ENCODE results near the gene TRNAU1AP. TPM values are rescaled to one million over a fixed set of nuclear protein-coding genes. Genes with fewer than 3 reads are reported as not detected.
A peak's percentile ranks its signal among the peaks of the same experiment; 100 is the strongest.

Gene TRNAU1AP
- total and polyA plus RNA-seq, 8 donors, result 6.2 to 112 (median 23.4) TPM

- DNase-seq, result no peak
- intact Hi-C loops (cut with DNase I; ENCODE audit: low total_unique reads), result loop anchor here (5.0 kb wide), 1 partner anchor 86 kb away; no protein-coding TSS in a partner anchor
- H3K4me1 ChIP-seq, result peaks cover 12 to 44% (median 23%) of the 10 kb centered on the region in 4 donors
- H3K4me3 ChIP-seq, result no peak overlapping the region
- H3K27ac ChIP-seq, result peak overlapping the region in 2 of 5 donors; percentile 84 to 92
- H3K9me3 ChIP-seq, result no peaks in the 10 kb centered on the region
- H3K36me3 ChIP-seq, result peaks cover 19 to 45% (median 40%) of the 10 kb centered on the region in 4 donors
- no peaks in the 10 kb centered on the region for H3K27me3 ChIP-seq
- TF ChIP-seq CTCF (IDR thresholded peaks at IDR 0.05) (no peak), EP300 (IDR thresholded peaks at IDR 0.05) (no peak), POLR2A (IDR thresholded peaks at IDR 0.05) (no peak), POLR2AphosphoS5 (IDR thresholded peaks at IDR 0.05) (no peak)
- 78 to 96% (median 82%) methylated on average over 1 of the region's 1 CpG for WGBS, 5 donors
These were observed 36.3 kb upstream of the TRNAU1AP start for GRCh38 chr1:28516518-28516956.

DNA sequence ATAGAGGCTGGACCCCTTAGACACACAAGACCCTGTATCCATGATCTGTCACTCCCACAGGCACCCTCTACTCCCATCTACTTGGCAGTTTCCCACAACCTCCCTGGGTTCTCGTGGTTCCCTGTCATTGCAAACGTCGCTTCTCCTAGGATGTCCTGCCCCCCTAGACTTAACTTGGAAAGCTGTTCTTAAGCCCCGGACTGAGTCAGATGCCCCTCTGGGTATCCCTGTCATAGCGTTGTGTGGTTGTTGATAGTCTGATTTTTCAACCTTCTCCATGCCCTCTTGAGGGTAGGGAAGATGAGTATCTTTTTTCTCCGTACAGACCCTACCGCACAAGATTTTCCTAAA lies 35.3 kb upstream of the TRNAU1AP start:
- TF ChIP-seq EP300 (IDR thresholded peaks at IDR 0.05), result no peak
- no peak for TF ChIP-seq POLR2AphosphoS5 (IDR thresholded peaks at IDR 0.05)
- TF ChIP-seq POLR2A (IDR thresholded peaks at IDR 0.05), result no peak
- TF ChIP-seq CTCF (IDR thresholded peaks at IDR 0.05), result no peak
- Histone ChIP-seq H3K4me1 (peaks cover 12 to 33% (median 19%) of the 10 kb centered on the region in 4 donors), H3K27ac (peak overlapping the region in 4 of 5 donors; percentile 79 to 92 (median 88)), H3K36me3 (peaks cover 14 to 35% (median 29%) of the 10 kb centered on the region in 4 donors), H3K27me3 (no peaks in the 10 kb centered on the region), H3K4me3 (peak overlapping the region; percentile 64 to 74 (median 70)), H3K9me3 (no peaks in the 10 kb centered on the region)
- intact Hi-C loops (cut with DNase I; ENCODE audit: low total_unique reads), result loop anchor here (5.0 kb wide), 1 partner anchor 85 kb away; no protein-coding TSS in a partner anchor
- WGBS, 5 donors, result 8 to 12% (median 9%) methylated on average over 7 of the region's 7 CpGs
- DNase-seq, result no peak

GRCh38 chr1:28518000-28518744 lies 34.7 kb upstream of the TRNAU1AP start:
- intact Hi-C loops (cut with DNase I; ENCODE audit: low total_unique reads), result loop anchor here (5.0 kb wide), 1 partner anchor 84 kb away; no protein-coding TSS in a partner anchor
- peak; percentile 92 to 96 for DNase-seq
- Histone ChIP-seq H3K27ac (peak overlapping the region; percentile 79 to 97 (median 91)), H3K27me3 (no peaks in the 10 kb centered on the region), H3K4me3 (peak overlapping the region; percentile 64 to 74 (median 70)), H3K9me3 (no peaks in the 10 kb centered on the region), H3K36me3 (peaks cover 12 to 29% (median 24%) of the 10 kb centered on the region in 4 donors), H3K4me1 (peaks cover 12 to 27% (median 19%) of the 10 kb centered on the region in 4 donors)
- WGBS, 5 donors, result 0 to 1% (median 0%) methylated on average over 26 to 92 of the region's 92 CpGs
- TF ChIP-seq POLR2AphosphoS5 (IDR thresholded peaks at IDR 0.05) (peak in 2 of 3 donors; percentile 72 to 86), EP300 (IDR thresholded peaks at IDR 0.05) (no peak), POLR2A (IDR thresholded peaks at IDR 0.05) (no peak), CTCF (IDR thresholded peaks at IDR 0.05) (peak in 6 of 7 experiments; percentile 16 to 100 (median 98))

DNA sequence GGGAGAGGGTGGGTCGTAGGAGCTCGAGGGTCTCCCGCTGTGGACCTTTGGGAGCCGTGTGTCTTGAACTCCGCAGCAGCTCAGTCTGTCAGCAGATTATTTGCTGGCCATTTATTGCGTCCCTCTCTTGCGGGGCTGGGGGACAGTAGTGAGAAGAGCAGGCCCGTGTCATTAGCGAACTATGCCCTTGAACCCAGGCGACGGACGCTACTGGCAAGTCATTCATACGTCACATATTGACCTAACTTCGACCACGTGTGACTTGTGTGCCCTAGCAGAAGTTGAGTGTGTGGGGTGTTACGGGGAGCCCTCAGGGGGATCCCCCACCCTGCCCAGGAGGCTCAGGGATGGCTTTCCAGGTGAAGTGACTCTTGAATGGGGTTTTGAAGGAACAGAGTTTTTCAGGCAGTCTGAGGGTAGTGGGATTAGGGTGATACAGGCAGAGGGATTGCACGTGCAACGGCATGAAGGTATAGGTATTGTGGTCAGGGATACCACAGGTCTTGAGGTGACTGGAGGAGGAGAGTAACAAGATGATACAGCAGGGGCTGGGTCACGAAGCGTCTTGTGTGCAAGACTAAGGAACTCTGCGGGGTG lies 34.0 kb upstream of the TRNAU1AP start:
- H3K27ac ChIP-seq, result peak overlapping the region; percentile 51 to 97 (median 91)

More for the DNA sequence above, 34.0 kb upstream of the TRNAU1AP start:
- Histone ChIP-seq H3K27me3 (no peaks in the 10 kb centered on the region), H3K9me3 (no peaks in the 10 kb centered on the region), H3K4me1 (peaks cover 12 to 23% (median 18%) of the 10 kb centered on the region in 4 donors), H3K36me3 (peaks cover 5 to 24% (median 19%) of the 10 kb centered on the region in 4 donors), H3K4me3 (peak overlapping the region; percentile 64 to 74 (median 70))
- intact Hi-C loops (cut with DNase I; ENCODE audit: low total_unique reads), result loop anchor here (5.0 kb wide), 1 partner anchor 83 kb away; no protein-coding TSS in a partner anchor
- 7 to 14% (median 8%) methylated on average over 15 to 21 of the region's 21 CpGs for WGBS, 5 donors
- TF ChIP-seq EP300 (IDR thresholded peaks at IDR 0.05), result no peak
- no peak for TF ChIP-seq CTCF (IDR thresholded peaks at IDR 0.05)
- no peak for TF ChIP-seq POLR2A (IDR thresholded peaks at IDR 0.05)
- no peak for TF ChIP-seq POLR2AphosphoS5 (IDR thresholded peaks at IDR 0.05)
- DNase-seq, result peak in 1 of 2 donors; percentile 62
